D721Med (cell line): ENCODE data around the gene TPR.

Experiments
- DNase-seq: peaks from one replicate; pipeline ENCODE4 v3.0.0; 2011; ENCODE audit warnings: low spot score; ENCODE audit not compliant: insufficient read length
- FAIRE-seq: peaks from 2 replicates; lab custom pipeline; 2011; peaks lifted over from hg19 to GRCh38; lab: Jason Lieb, UNC
- TF ChIP-seq, protein P1 (sequence below): IDR thresholded peaks from 2 replicates; pipeline ENCODE4 v1.5.1; 2012; ENCODE audit warnings: mild to moderate bottlenecking, control low read depth; ENCODE audit not compliant: insufficient read depth; ENCODE audit errors: missing control alignments

Gene TPR

DNA sequence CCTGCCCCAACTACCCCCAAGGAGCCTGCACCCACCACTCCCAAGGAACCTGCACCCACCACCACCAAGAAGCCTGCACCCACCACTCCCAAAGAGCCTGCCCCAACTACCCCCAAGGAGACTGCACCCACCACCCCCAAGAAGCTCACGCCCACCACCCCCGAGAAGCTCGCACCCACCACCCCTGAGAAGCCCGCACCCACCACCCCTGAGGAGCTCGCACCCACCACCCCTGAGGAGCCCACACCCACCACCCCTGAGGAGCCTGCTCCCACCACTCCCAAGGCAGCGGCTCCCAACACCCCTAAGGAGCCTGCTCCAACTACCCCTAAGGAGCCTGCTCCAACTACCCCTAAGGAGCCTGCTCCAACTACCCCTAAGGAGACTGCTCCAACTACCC lies 67.6 kb downstream of the TPR start:
- no peak for DNase-seq
- TF ChIP-seq, protein P1, sequence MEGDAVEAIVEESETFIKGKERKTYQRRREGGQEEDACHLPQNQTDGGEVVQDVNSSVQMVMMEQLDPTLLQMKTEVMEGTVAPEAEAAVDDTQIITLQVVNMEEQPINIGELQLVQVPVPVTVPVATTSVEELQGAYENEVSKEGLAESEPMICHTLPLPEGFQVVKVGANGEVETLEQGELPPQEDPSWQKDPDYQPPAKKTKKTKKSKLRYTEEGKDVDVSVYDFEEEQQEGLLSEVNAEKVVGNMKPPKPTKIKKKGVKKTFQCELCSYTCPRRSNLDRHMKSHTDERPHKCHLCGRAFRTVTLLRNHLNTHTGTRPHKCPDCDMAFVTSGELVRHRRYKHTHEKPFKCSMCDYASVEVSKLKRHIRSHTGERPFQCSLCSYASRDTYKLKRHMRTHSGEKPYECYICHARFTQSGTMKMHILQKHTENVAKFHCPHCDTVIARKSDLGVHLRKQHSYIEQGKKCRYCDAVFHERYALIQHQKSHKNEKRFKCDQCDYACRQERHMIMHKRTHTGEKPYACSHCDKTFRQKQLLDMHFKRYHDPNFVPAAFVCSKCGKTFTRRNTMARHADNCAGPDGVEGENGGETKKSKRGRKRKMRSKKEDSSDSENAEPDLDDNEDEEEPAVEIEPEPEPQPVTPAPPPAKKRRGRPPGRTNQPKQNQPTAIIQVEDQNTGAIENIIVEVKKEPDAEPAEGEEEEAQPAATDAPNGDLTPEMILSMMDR: no peak
- no peak for FAIRE-seq

DNA sequence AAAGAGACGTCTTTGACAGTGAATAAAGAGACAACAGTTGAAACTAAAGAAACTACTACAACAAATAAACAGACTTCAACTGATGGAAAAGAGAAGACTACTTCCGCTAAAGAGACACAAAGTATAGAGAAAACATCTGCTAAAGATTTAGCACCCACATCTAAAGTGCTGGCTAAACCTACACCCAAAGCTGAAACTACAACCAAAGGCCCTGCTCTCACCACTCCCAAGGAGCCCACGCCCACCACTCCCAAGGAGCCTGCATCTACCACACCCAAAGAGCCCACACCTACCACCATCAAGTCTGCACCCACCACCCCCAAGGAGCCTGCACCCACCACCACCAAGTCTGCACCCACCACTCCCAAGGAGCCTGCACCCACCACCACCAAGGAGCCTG lies 68.5 kb downstream of the TPR start:
- no peak for DNase-seq
- no peak for FAIRE-seq
- TF ChIP-seq, protein P1: no peak

DNA sequence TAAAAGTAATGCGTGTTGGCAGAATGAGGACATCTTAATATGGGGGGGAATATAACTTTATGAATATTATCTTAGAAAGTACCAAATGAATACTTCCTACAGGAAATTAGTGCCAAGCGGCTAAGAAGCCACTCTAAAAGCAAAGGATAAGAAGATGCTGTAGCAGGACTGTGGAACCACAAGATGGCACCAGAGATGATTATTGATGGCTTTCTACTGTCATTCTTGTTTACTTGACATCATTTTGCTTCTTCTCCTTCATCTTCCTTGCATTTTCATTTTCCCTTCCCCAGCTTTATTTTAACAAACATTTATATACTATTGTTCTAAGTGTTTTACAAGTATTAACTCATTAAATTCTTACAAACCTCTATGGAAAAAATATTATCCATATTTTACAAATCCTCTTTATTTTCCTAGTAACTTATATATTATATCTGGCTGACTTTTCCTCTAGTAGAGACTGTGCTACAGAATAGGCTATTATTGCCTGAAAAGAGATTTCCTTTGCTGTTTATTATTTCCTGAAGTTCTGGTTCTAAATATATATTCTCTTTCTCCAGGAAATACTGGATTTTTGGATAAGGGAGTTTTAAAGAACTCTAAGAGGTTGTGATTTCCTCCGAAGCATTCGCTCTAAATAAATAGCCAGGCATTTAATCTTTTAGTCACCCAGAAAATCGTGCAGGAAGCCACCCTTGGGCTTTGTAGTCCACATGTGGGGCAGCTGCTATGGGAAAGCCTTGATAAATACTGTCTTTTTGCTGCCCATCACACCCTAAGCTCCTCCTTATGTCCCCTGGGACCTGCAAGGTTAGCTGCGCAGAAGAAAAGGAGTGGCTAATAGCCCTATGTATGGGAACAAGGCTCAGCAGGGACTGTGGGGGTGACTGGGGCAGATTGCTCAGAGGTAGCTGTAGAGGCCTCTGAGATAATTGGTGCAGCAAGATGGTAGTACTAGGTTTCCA lies 69.8 kb downstream of the TPR start:
- TF ChIP-seq, protein P1: peak; percentile 69

DNA sequence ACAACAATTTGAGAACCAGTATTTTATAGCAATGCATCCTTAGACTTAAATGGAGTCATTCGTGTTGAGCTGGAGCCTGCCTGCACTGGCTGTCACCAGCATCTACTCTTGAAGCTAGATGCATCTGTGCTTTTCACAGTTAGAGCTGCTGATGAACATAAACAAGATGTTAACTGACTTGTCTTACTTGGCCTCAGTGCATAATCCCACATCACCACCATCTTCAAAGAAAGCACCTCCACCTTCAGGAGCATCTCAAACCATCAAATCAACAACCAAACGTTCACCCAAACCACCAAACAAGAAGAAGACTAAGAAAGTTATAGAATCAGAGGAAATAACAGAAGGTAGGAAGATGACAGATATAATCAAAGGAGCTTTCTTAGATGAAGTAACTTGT lies 71.1 kb downstream of the TPR start:
- DNase-seq (no peak), FAIRE-seq (peak; percentile 84)
- TF ChIP-seq, protein P1: no peak

More for the DNA sequence above, 69.8 kb downstream of the TPR start:
- FAIRE-seq (peak; percentile 95), DNase-seq (no peak)

DNA sequence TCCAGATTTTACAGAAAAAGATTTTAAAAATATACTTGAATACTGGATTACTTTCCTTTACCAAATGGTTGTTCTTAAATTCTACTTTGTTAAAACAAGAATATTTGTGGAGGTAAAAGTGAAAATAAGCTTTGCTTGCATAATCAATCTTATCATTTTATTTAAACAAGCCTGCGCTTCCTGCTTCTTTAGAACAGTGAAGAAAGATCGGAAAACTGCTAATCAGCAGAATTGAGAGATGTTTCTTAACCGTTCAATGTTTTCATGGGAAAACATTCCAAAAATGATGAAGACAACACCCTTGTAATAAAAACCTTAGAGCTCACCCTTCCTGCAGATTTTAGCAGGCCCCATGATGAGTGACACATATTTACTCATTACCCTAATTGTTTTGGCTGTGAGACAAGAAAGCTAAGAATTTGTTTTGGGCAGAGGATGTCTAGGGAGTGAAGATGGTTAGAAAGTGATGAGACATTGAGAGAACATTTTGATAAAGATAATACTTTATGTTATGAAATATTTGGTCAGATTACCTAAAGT lies 72.6 kb downstream of the TPR start:
- TF ChIP-seq, protein P1: no peak
- FAIRE-seq (no peak), DNase-seq (no peak)

DNA sequence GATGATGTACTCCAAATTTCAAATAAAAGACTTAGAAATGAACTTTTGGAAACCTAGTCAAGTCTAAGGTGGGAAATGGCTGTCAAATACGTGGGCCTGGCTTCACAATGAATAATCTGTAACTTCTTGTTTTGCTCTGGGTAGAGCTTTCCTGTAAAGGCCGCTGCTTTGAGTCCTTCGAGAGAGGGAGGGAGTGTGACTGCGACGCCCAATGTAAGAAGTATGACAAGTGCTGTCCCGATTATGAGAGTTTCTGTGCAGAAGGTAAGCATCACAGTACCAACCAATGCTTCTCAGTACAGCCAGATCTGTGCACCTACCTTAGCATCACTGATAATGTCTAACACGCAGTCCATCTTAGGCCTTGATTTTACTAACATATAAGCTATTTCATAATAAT lies 73.6 kb downstream of the TPR start:
- FAIRE-seq (no peak), DNase-seq (no peak)
- TF ChIP-seq, protein P1: no peak

DNA sequence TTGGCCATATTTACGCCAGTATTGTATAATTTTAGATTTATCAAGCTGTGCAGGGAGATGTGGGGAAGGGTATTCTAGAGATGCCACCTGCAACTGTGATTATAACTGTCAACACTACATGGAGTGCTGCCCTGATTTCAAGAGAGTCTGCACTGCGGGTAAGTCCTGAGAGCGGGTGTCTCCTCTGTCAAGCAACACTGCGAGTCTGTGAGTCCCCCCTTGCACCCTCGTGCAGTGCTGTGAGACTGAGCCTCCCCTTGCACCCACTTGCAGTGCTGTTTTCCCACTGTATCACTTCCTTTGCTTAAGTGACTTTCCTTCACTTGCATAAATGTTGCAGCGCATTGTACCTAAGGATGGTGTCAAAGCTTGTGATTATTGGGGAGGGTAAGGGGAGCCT lies 75.0 kb downstream of the TPR start:
- no peak for FAIRE-seq
- TF ChIP-seq, protein P1: no peak

More for the DNA sequence above, 75.0 kb downstream of the TPR start:
- DNase-seq: no peak
